OCI-LY1 (cell line): ENCODE data around the gene WDR5.

Source experiments
- H2AFZ ChIP-seq: fragments of 200-600 bp; sonication (generic), shearing (Covaris generic); 2 replicates; pipeline ENCODE4 v1.6.0; 2014; ENCODE audit warnings: antibody characterized with exemption, mild to moderate bottlenecking, low read length
- H3F3A ChIP-seq: fragments of 200-600 bp; sonication (generic), shearing (Covaris generic); 2 replicates; pipeline ENCODE4 v1.6.0; 2014; ENCODE audit warnings: mild to moderate bottlenecking, antibody characterized with exemption, low read length, moderate library complexity; ENCODE audit not compliant: insufficient read depth
- H3K27ac ChIP-seq: fragments of 200-600 bp; sonication (generic); 2 replicates; pipeline ENCODE4 v1.5.1; 2014; ENCODE audit warnings: low read length, mixed run types, mild to moderate bottlenecking, low read depth; ENCODE audit not compliant: poor library complexity, severe bottlenecking
- H3K27me3 ChIP-seq: fragments of 200-600 bp; sonication (generic); 2 replicates; pipeline ENCODE4 v1.6.0; 2014; ENCODE audit warnings: antibody characterized with exemption, mild to moderate bottlenecking, low read length, moderate library complexity; ENCODE audit not compliant: insufficient read depth
- H3K36me3 ChIP-seq: fragments of 200-600 bp; sonication (generic); 2 replicates; pipeline ENCODE4 v1.6.1; 2014; ENCODE audit warnings: mild to moderate bottlenecking, antibody characterized with exemption, low read length, moderate library complexity, mixed read lengths; ENCODE audit not compliant: insufficient read depth
- H3K4me1 ChIP-seq: fragments of 200-600 bp; sonication (generic); 2 replicates; pipeline ENCODE4 v1.5.1; 2014; ENCODE audit warnings: mild to moderate bottlenecking, low read length, moderate library complexity; ENCODE audit not compliant: insufficient read depth, severe bottlenecking
- H3K4me2 ChIP-seq: fragments of 200-600 bp; sonication (generic), shearing (Covaris generic); 2 replicates; pipeline ENCODE4 v1.6.1; 2014; ENCODE audit warnings: low read length
- H3K4me3 ChIP-seq: fragments of 200-600 bp; sonication (generic); 2 replicates; pipeline ENCODE4 v1.5.1; 2014; ENCODE audit warnings: low read length, low read depth, mild to moderate bottlenecking, mixed read lengths; ENCODE audit not compliant: poor library complexity, severe bottlenecking
- H3K79me2 ChIP-seq: fragments of 200-600 bp; shearing (Covaris generic); 2 replicates; pipeline ENCODE4 v1.6.1; 2016; ENCODE audit warnings: mixed run types, low read length, mixed read lengths; ENCODE audit not compliant: insufficient read depth
- H3K9ac ChIP-seq: fragments of 200-600 bp; sonication (generic), shearing (Covaris generic); 2 replicates; pipeline ENCODE4 v1.6.1; 2014; ENCODE audit warnings: mild to moderate bottlenecking, low read length, mixed read lengths
- H3K9me2 ChIP-seq: fragments of 200-600 bp; sonication (generic), shearing (Covaris generic); 2 replicates; pipeline ENCODE4 v1.6.1; 2014; ENCODE audit warnings: low read depth, mild to moderate bottlenecking, low read length, mixed read lengths
- H3K9me3 ChIP-seq: fragments of 200-600 bp; shearing (Covaris generic); 2 replicates; pipeline ENCODE4 v1.6.1; 2014; ENCODE audit warnings: low read length, mixed read lengths
- H4K20me1 ChIP-seq: fragments of 200-600 bp; sonication (generic), shearing (Covaris generic); 2 replicates; pipeline ENCODE4 v1.6.0; 2016; ENCODE audit warnings: mild to moderate bottlenecking, low read length; ENCODE audit not compliant: insufficient read depth
- EZH2 ChIP-seq: fragments of 200-600 bp; sonication (generic), shearing (Covaris generic); IDR thresholded peaks from 2 replicates; pipeline ENCODE4 v1.8.0; 2017; ENCODE audit warnings: borderline replicate concordance, mixed run types, mild to moderate bottlenecking, antibody characterized with exemption, low read length, moderate library complexity, mixed read lengths
- TF ChIP-seq, protein P1 (sequence below): fragments of 200-600 bp; sonication (generic), shearing (Covaris generic); IDR thresholded peaks from 2 replicates; pipeline ENCODE4 v1.5.1; 2017; ENCODE audit warnings: mild to moderate bottlenecking, antibody characterized with exemption, low read length, moderate library complexity, mixed read lengths

Gene WDR5

DNA sequence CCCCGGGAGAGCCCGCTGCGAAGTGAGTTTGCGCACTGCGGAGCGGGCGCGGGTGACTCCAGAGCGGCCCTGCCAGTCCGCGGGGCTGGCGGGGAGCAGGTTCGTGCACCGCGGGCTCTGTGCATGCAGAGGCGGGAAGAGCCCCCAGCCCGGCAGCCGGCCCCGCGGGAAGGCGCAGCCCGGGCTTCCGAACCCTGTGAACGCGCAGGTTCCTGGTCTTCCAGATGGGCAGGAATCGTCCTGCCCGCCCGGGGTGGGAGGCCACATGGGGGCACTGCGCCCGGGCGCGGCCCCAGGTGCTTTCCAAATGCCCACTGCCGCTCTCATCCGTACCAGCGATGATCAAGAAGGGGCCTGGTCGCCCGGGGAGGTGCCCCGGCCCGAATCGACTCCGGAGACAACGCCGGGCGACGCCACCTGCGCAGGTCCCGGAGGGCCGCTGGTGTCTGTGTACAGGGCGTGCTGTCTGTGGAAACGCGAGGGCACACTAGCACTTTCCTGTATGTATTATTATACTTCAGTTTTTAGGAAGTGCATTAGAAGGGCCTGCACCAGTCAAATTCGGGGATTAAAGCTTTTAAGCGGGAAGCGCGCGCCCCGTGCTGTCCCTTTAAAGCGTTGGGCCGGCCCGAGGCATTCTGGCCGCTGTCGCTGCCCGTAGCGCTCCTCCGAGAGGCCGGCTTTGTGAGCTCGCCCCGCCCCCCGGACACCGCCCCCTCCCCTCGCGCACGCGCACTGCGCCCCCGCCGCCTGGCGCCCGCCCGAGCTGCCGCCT lies at the start of gene WDR5:
WDR5 (plus strand) TSS at position 740 of the 775 bp plus-strand sequence. CDS start 3,796 bp downstream, outside the sequence.
- Histone ChIP-seq H3F3A (no peaks in the 10 kb centered on the region), H3K79me2 (peaks cover 33% of the 10 kb centered on the region), H3K4me3 (peak within 1 kb of the TSS; percentile 85), H3K9me2 (no peaks in the 10 kb centered on the region), H4K20me1 (no peaks in the 10 kb centered on the region), H3K9ac (peak within 1 kb of the TSS; percentile 94), H3K4me2 (peak within 1 kb of the TSS; percentile 99), H3K36me3 (peaks cover 22% of the 10 kb centered on the region), H3K27ac (peak within 1 kb of the TSS; percentile 31), H3K4me1 (peaks cover 31% of the 10 kb centered on the region), H2AFZ (peak within 1 kb of the TSS; percentile 69; the same call in 1 of the 2 replicates), H3K9me3 (no peaks in the 10 kb centered on the region), H3K27me3 (no peaks in the 10 kb centered on the region; the same call in 1 of the 2 replicates)
- TF ChIP-seq, protein P1, sequence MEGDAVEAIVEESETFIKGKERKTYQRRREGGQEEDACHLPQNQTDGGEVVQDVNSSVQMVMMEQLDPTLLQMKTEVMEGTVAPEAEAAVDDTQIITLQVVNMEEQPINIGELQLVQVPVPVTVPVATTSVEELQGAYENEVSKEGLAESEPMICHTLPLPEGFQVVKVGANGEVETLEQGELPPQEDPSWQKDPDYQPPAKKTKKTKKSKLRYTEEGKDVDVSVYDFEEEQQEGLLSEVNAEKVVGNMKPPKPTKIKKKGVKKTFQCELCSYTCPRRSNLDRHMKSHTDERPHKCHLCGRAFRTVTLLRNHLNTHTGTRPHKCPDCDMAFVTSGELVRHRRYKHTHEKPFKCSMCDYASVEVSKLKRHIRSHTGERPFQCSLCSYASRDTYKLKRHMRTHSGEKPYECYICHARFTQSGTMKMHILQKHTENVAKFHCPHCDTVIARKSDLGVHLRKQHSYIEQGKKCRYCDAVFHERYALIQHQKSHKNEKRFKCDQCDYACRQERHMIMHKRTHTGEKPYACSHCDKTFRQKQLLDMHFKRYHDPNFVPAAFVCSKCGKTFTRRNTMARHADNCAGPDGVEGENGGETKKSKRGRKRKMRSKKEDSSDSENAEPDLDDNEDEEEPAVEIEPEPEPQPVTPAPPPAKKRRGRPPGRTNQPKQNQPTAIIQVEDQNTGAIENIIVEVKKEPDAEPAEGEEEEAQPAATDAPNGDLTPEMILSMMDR = peak; percentile 28; the same call in 1 of the 2 replicates
- TF ChIP-seq EZH2 = no peak

DNA sequence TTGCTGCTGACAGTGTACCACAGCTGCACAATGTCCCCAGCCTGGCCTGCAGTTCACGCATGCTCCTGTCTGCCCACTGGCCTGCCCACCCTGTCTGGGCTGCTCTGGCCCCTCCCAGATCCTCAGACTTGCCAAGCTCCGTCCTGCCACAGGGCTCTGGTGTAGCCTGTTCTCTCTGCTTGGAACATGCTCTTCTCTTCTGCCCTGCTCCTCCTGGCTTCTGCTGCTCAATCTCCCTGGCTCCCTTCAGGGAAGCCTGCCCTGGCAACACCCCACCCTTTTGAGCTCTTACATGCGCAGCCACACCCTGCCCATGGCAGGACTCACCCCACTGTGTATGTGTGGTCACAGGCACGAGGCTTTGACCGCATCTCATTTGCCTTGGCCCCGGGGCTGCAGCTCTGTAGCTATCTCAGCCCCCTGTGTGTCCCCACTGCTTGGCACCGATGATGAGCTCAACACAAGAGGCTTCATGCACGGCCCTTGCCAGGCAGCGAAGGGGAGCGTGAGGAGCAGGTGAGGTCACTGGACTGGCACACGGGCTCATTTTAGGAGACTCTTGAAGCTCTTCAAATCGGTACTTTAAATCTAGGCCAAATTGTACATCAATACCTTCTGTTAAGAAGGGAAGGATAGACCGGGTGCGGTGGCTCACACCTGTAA lies 47.7 kb upstream of the WDR5 start:
- TF ChIP-seq, protein P1 = no peak
- TF ChIP-seq EZH2 = no peak
- Histone ChIP-seq H4K20me1 (no peaks in the 10 kb centered on the region), H3K4me1 (no peaks in the 10 kb centered on the region), H3K9me3 (no peaks in the 10 kb centered on the region; the same call in 1 of the 2 replicates), H3K9me2 (no peaks in the 10 kb centered on the region), H3K4me3 (no peak overlapping the region), H2AFZ (no peak overlapping the region), H3K4me2 (no peak overlapping the region), H3K27me3 (peaks cover 14% of the 10 kb centered on the region; the same call in 1 of the 2 replicates), H3K27ac (no peak overlapping the region), H3K79me2 (no peaks in the 10 kb centered on the region), H3K9ac (no peak overlapping the region), H3F3A (no peaks in the 10 kb centered on the region), H3K36me3 (no peaks in the 10 kb centered on the region)

DNA sequence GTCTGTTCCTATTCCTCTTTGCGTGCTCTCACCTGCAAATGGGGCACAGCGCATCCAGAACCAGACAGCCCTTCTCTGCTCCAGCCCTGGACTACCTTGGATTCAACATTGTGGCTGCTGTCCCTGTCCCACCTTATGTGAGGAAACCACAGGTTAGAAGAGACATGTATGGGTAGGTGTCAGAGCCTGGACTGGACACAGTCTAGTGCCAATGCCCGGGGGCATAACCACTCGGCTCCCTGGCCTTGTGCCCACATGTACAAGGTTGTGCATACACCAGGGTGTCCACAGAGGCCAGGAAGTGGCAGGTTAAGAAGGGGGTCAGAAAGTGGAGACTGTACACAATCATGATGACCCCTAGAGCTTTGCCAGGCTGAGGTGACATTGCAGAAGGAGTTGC lies 45.9 kb upstream of the WDR5 start:
- Histone ChIP-seq H3K4me2 (no peak overlapping the region), H3K79me2 (no peaks in the 10 kb centered on the region), H3K9me3 (no peaks in the 10 kb centered on the region), H4K20me1 (no peaks in the 10 kb centered on the region), H3K36me3 (no peaks in the 10 kb centered on the region), H3K27ac (no peak overlapping the region), H2AFZ (no peak overlapping the region), H3K27me3 (peaks cover 14% of the 10 kb centered on the region; the same call in 1 of the 2 replicates), H3F3A (no peaks in the 10 kb centered on the region), H3K4me3 (no peak overlapping the region), H3K9ac (no peak overlapping the region), H3K4me1 (no peaks in the 10 kb centered on the region), H3K9me2 (no peaks in the 10 kb centered on the region)
- TF ChIP-seq EZH2 = no peak
- TF ChIP-seq, protein P1 = no peak
